HUES64 (cell line): ENCODE measurements around the gene EPB41L2.

Experiments
- H3K27ac ChIP-seq: 2 replicates; pipeline ENCODE4 v1.7.0; 2013; ENCODE audit warnings: low read depth, low read length, inconsistent platforms
- H3K27me3 ChIP-seq: 2 replicates; pipeline ENCODE4 v1.6.1; 2013; ENCODE audit warnings: mild to moderate bottlenecking, low read length; ENCODE audit not compliant: insufficient read depth
- H3K36me3 ChIP-seq: 2 replicates; pipeline ENCODE4 v1.6.1; 2013; ENCODE audit warnings: mild to moderate bottlenecking, low read length; ENCODE audit not compliant: insufficient read depth
- H3K4me1 ChIP-seq: 2 replicates; pipeline ENCODE4 v1.6.1; 2013; ENCODE audit warnings: mild to moderate bottlenecking, low read length, moderate library complexity; ENCODE audit not compliant: insufficient read depth
- H3K4me3 ChIP-seq: 2 replicates; pipeline ENCODE4 v1.5.1; 2013; ENCODE audit warnings: mild to moderate bottlenecking, low read length, moderate library complexity
- H3K9ac ChIP-seq: 2 replicates; pipeline ENCODE4 v1.6.1; 2013; ENCODE audit warnings: mild to moderate bottlenecking, low read depth, low read length
- H3K9me3 ChIP-seq: 2 replicates; pipeline ENCODE4 v1.6.1; 2013; ENCODE audit warnings: low read depth, low read length; ENCODE audit not compliant: insufficient read depth
- WGBS: fragments of 150-250, 120-280 bp; methylation state at CpG from one replicate; pipeline ENCODE4 v1.1.7; 2013; ENCODE audit warnings: missing lambda C conversion rate; 5-methylcytosine and 5-hydroxymethylcytosine counted together

Gene EPB41L2

DNA sequence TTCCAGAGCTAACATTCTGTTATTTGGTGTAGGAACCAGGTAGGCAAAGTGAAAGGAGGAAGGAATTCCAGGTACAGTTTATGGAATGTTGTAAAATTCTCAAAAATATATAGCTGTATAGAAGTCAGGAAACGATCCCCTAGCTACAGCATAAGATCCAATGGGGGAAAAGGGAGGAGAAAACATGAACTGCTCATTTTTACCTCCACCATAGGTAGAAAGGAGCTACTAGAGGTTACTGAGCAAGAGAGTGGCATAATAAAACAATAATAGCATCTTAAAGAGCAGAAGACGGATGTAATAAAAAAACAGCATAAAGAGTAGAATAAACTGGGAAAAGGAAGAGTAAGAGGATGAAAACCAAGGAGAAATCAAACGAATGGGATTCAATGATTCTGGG is 26.9 kb downstream of the EPB41L2 start:
- no peak overlapping the region for H3K9ac ChIP-seq

DNA sequence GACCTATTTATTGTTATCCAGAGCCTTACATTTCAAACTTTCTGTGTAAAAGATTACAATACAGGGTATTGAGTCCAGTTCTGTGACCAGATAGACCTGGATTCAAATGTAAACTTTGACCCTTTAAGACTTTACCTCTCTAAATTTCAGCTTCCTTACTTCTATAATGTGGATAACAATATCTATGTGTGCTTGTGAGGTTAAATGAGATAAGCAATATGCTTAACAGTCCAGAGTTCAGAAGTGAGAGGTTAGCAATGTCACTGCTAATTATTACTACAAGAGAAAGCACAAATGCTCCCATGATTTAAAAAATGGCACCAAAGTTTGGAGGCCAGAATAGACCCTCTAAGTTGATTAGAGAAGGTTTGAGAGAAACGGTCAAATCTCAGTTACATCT is 27.5 kb downstream of the EPB41L2 start:
- H3K4me1 ChIP-seq = peaks cover under 1% of the 10 kb centered on the region; the same call in 1 of the 2 replicates
- H3K9ac ChIP-seq = no peak overlapping the region
- no peak overlapping the region for H3K4me3 ChIP-seq
- no peaks in the 10 kb centered on the region for H3K27me3 ChIP-seq
- WGBS = 89% methylated on average over 1 of the region's 1 CpG
- no peaks in the 10 kb centered on the region for H3K9me3 ChIP-seq
- H3K36me3 ChIP-seq = no peaks in the 10 kb centered on the region
- no peak overlapping the region for H3K27ac ChIP-seq

More for the DNA sequence above, 26.9 kb downstream of the EPB41L2 start:
- no peaks in the 10 kb centered on the region for H3K27me3 ChIP-seq
- H3K36me3 ChIP-seq = no peaks in the 10 kb centered on the region
- H3K9me3 ChIP-seq = no peaks in the 10 kb centered on the region
- H3K27ac ChIP-seq = no peak overlapping the region
- 91% methylated on average over 2 of the region's 3 CpGs for WGBS
- no peaks in the 10 kb centered on the region for H3K4me1 ChIP-seq
- no peak overlapping the region for H3K4me3 ChIP-seq

DNA sequence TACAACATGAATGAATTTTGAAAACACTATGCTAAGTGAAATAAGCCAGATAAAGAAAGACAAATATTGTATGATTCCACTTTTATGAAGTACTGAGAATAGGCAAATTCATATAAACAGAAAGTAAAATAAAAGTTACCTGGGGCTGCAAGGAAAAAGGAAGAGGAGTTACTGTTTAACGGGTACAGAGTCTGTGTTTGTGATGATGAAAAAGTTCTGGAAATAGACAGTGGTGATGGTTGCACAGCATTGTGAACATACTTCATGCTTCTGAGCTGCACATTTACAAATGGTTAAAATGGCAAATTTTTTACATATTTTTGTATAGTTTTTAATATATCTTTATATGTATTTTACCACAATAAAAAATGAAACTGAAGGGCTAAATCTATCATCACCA is 29.4 kb downstream of the EPB41L2 start:
- no peaks in the 10 kb centered on the region for H3K27me3 ChIP-seq
- no peaks in the 10 kb centered on the region for H3K36me3 ChIP-seq
- H3K9me3 ChIP-seq = no peaks in the 10 kb centered on the region
- 94% methylated on average over 1 of the region's 1 CpG for WGBS
- H3K9ac ChIP-seq = no peak overlapping the region
- peaks cover 14% of the 10 kb centered on the region for H3K4me1 ChIP-seq
- H3K4me3 ChIP-seq = no peak overlapping the region
- H3K27ac ChIP-seq = no peak overlapping the region

DNA sequence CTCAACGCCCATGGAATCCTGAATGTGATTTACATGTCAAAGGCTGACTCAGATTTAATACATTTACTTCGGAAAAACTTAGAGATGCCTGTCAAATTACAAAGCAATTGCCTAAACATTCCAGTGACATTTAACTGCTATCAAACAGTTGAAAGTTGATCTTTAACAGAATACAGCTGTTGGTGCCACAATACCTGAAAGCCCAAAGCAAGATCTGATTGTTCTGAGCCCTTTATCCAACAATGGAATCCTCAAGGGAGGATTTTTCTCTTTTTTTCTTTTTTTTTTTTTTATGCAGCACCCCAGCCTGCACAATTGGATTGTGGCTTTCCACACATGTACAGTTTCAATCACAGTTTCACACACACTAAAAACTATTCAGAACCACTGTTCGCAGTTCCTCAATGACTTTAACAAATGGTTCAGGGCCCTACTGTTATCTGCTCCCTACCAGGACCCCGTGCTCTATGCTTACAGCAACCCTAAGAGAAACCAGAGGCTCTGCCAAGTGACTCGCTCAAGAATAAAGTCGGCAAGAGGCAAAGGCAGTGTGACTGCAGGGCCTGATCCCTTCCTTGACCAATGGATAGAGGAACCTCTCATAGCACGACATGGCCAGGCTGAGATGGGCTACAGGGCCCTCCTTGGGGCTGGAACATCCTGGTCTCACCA is 33.3 kb downstream of the EPB41L2 start:
- Histone ChIP-seq H3K4me3 (no peak overlapping the region), H3K4me1 (peaks cover 14% of the 10 kb centered on the region), H3K9ac (no peak overlapping the region), H3K27ac (peak overlapping the region; percentile 22; the same call in 1 of the 2 replicates), H3K9me3 (no peaks in the 10 kb centered on the region), H3K36me3 (no peaks in the 10 kb centered on the region), H3K27me3 (no peaks in the 10 kb centered on the region)
- WGBS = 51% methylated on average over 7 of the region's 7 CpGs

DNA sequence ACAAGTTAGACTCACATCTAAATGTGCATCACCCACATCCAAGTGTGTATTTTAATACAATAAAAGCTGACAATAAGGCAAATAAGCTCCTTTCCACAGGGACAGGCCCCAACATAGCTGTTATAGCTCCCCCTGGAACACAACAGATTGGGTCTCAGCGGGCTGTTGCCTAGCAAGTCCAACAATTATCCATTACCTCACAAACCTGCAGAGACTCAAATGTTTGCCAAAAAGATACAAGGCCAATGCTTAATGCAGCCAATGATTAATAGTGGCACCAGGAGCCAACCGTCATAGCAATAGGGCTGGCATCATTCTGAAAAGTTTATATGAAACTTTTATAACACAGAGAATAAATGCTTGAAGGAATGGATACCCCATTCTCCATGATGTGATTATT is 35.7 kb downstream of the EPB41L2 start:
- WGBS = 89% methylated on average over 2 of the region's 2 CpGs
- Histone ChIP-seq H3K4me3 (no peak overlapping the region), H3K4me1 (peaks cover 14% of the 10 kb centered on the region), H3K27ac (no peak overlapping the region), H3K9ac (no peak overlapping the region), H3K9me3 (peaks cover 2% of the 10 kb centered on the region; the same call in 1 of the 2 replicates), H3K36me3 (no peaks in the 10 kb centered on the region), H3K27me3 (no peaks in the 10 kb centered on the region)

DNA sequence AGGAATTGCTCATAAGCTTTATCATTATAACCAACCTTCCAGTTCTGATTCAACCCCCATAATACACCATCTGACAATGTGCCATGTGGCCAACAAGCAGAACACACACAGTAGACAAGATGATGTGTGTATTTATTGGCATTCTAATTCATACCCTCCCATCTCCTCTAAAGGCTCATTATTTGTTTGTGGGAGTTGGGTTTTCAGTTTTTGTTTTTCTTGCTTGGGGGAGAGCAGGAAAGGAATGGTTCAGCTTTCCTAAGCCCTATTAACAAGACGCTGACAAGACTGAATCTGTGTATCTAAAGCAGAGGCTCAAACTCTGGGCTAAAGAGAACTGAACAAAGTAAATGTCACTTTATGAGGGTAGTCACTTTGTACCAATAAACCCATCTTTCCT is 36.8 kb downstream of the EPB41L2 start:
- no peak overlapping the region for H3K4me3 ChIP-seq
- H3K9me3 ChIP-seq = peaks cover 7% of the 10 kb centered on the region; the same call in 1 of the 2 replicates
- peaks cover 3% of the 10 kb centered on the region; the same call in 1 of the 2 replicates for H3K36me3 ChIP-seq
- H3K4me1 ChIP-seq = peaks cover 14% of the 10 kb centered on the region
- H3K27me3 ChIP-seq = no peaks in the 10 kb centered on the region
- H3K9ac ChIP-seq = no peak overlapping the region
- 89% methylated on average over 1 of the region's 1 CpG for WGBS
- no peak overlapping the region for H3K27ac ChIP-seq

DNA sequence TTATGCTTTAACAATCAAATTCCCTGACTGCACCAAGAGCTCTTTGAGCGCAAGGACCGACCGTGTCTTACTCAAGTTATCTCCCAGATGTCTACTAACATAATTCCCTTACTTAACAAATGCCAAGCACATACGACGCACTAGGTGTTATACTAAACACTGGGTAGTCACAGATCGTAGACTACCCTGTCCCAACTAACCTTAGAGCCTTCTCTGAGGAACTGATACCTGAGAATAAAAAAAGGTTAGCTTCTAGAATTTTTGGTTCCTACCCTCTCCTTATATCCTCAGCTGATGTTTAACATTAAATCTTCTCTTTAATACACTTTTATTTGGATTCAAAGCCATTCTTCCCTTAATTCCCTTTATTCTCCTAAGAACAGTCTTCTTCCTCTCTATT is 38.5 kb downstream of the EPB41L2 start:
- 96% methylated on average over 6 of the region's 6 CpGs for WGBS
- no peak overlapping the region for H3K4me3 ChIP-seq
- no peak overlapping the region for H3K27ac ChIP-seq
- H3K36me3 ChIP-seq = peaks cover 3% of the 10 kb centered on the region; the same call in 1 of the 2 replicates
- H3K9ac ChIP-seq = no peak overlapping the region
- H3K27me3 ChIP-seq = no peaks in the 10 kb centered on the region
- peaks cover 4% of the 10 kb centered on the region for H3K4me1 ChIP-seq
- H3K9me3 ChIP-seq = peaks cover 7% of the 10 kb centered on the region; the same call in 1 of the 2 replicates

DNA sequence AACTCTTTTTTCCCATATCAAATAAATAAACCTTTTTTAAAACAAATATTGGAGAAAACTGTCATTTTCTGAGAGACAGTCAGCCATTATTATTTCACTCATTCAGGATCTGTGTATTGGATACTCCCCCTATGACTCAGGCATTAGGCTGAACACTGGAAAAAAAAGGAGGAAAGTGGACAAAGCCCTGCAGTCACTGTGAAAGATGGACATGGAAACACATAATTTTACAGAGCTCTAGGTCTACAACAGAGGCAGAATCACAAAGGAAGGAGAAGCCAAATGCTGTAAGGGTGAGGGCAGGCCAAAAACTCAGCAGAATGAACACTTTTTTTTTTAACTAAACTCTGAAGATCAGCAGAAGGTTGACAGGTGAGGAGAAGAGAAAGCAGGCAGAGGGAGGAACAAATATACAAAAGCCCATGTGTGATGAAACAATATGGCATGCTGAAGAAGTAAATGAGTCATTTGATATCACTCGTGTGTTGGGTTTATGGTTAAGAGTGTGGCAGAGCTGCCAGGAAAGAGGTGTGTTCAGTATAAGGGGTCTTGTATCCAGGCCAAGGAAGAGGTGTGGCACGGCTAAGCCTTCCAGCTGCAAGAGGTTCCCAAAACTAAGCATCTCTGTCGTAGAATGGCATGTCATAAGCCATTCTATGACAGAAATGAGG is 39.1 kb downstream of the EPB41L2 start:
- WGBS = 93% methylated on average over 3 of the region's 3 CpGs
- peaks cover 3% of the 10 kb centered on the region; the same call in 1 of the 2 replicates for H3K36me3 ChIP-seq
- no peak overlapping the region for H3K27ac ChIP-seq
- H3K4me1 ChIP-seq = no peaks in the 10 kb centered on the region
- no peak overlapping the region for H3K4me3 ChIP-seq
- peaks cover 7% of the 10 kb centered on the region; the same call in 1 of the 2 replicates for H3K9me3 ChIP-seq
- no peak overlapping the region for H3K9ac ChIP-seq
- H3K27me3 ChIP-seq = no peaks in the 10 kb centered on the region

DNA sequence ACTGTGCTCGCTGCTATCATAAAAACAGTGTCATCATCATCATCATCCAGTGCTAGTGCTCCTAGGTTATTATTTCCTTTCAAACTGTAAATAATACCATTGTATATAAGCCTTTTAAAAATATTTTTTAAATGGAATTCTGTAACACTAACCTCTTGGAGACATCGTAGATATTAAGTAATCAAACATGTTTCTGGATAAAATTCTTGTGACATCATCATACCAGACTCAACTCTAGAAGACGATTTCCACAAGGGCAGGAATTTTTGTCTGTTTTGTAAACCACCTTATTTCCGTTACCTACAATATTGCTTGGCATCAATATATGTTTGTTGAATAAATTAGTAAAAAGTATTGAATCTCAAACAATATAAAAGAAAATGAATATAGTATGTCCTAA is 40.4 kb downstream of the EPB41L2 start:
- no peaks in the 10 kb centered on the region for H3K4me1 ChIP-seq
- H3K9me3 ChIP-seq = peaks cover 7% of the 10 kb centered on the region; the same call in 1 of the 2 replicates
- 96% methylated on average over 2 of the region's 4 CpGs for WGBS
- H3K9ac ChIP-seq = no peak overlapping the region
- H3K36me3 ChIP-seq = peaks cover 3% of the 10 kb centered on the region; the same call in 1 of the 2 replicates
- no peak overlapping the region for H3K4me3 ChIP-seq
- H3K27me3 ChIP-seq = no peaks in the 10 kb centered on the region
- no peak overlapping the region for H3K27ac ChIP-seq

DNA sequence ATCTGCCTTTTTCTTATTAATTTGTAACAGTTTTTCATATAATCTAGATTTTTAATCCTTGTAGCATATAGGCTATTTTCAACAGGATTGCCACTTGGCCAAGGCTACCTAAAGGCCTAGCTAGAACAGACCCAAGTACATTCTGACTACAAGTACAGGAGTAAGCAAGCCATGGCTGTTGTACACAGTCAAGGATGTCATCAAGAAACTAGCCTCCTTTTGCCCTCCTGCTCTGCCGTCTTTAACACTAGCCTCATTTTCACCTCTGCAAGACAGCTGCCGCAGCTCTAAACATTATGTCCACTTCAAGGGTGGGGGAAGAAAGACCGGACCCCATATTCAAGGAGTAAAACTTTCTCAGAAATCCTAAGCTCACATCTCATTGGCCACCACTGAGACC is 45.1 kb downstream of the EPB41L2 start:
- Histone ChIP-seq H3K27ac (no peak overlapping the region), H3K27me3 (no peaks in the 10 kb centered on the region), H3K36me3 (peaks cover 3% of the 10 kb centered on the region; the same call in 1 of the 2 replicates), H3K4me3 (no peak overlapping the region), H3K4me1 (peaks cover 27% of the 10 kb centered on the region), H3K9me3 (peaks cover 7% of the 10 kb centered on the region; the same call in 1 of the 2 replicates), H3K9ac (no peak overlapping the region)
- WGBS = 87% methylated on average over 3 of the region's 3 CpGs

DNA sequence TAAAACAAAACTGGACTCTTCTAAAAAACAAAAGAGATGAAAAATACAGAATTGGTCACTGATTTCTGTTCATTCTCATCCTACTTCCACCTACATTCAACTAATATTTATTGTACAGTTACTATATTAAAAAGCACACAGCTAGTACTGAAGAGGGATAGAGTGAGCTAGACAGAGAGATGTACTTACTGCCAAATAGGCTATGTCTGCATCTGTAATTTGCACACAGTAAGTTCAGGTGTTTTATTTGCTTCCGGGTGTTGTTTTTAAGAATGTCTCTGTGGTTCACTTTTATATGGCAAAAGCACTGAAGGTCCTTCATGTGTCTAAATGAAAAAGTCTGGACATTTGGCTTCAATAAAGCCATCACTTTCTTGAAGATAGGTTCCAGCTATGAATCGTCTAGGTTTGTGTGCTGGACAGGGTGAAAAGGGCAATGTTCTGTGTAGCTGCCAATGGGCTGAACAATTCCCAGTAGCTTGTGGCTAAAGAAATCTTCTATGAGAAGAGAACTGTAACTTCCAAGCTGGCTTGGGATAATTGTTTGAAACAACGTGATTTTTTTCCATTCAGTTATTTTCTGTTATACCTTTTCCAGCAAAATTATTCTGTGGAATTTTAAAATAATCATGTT is 47.3 kb downstream of the EPB41L2 start:
- Histone ChIP-seq H3K4me1 (peaks cover 27% of the 10 kb centered on the region), H3K27me3 (no peaks in the 10 kb centered on the region), H3K36me3 (no peaks in the 10 kb centered on the region), H3K9me3 (no peaks in the 10 kb centered on the region), H3K9ac (no peak overlapping the region), H3K4me3 (no peak overlapping the region), H3K27ac (no peak overlapping the region)
- 89% methylated on average over 2 of the region's 3 CpGs for WGBS
